GM12891 (cell line): Measurements from ENCODE around the gene EMC10.

Source experiments
- PAX5 ChIP-seq: IDR thresholded peaks from 2 replicates; pipeline ENCODE4 v1.6.1; 2011; ENCODE audit warnings: low read length, moderate library complexity, mild to moderate bottlenecking; ENCODE audit not compliant: insufficient read depth, severe bottlenecking
- POLR2A ChIP-seq: IDR thresholded peaks from 2 replicates; pipeline ENCODE4 v1.6.1; 2011; ENCODE audit warnings: low read depth, low read length, control low read depth
- POLR2AphosphoS5 ChIP-seq: IDR thresholded peaks from 2 replicates; pipeline ENCODE4 v1.6.1; 2011; ENCODE audit warnings: low read depth, low read length, control low read depth
- SPI1 ChIP-seq: IDR thresholded peaks from 2 replicates; pipeline ENCODE4 v1.6.1; 2011; ENCODE audit warnings: low read depth, low read length, control low read depth
- TAF1 ChIP-seq: IDR thresholded peaks from 2 replicates; pipeline ENCODE4 v1.6.1; 2011; ENCODE audit warnings: low read depth, low read length, control low read depth

DNA sequence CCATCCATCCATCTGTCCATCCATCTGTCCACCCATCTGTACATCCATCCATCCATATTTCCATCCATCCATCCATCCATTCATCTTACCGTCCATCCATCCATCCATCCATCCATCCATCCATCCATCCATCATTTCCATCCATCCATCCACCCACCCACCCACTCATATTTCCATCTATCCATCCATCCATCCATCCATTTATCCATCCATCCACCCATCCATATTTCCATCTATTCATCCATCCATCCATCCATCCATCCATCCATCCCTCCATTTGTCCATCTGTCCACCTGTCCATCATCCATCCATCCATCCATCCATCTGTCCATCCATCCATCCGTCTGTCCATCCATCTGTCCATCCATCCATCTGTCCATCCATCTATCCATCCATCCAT, 20.3 kb upstream of the EMC10 start:
- TF ChIP-seq POLR2A (no peak), TAF1 (no peak), POLR2AphosphoS5 (no peak), PAX5 (no peak), SPI1 (no peak)
